ENCODE results near the gene TIMM22.

TIMM22 gene

DNA sequence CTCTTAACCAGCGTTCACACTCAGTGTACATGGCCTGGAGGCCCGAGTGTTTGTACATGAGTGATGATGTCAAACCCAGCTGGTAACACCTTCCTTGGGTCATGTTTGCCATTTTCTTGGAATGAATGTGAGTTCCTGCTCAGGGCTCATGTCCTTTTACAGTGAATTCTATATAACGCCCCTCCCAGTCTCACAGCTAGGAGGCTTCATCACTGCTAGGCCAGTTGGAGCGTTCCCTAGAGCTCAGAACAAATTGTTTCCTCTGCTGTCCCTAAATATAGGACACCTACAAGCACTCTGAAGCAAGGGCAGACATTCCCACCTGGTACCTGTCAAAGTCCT, 5.5 kb downstream of the TIMM22 start:
- DNase-seq (ENCODE audit: low read depth in 2 of 2): no peak

DNA sequence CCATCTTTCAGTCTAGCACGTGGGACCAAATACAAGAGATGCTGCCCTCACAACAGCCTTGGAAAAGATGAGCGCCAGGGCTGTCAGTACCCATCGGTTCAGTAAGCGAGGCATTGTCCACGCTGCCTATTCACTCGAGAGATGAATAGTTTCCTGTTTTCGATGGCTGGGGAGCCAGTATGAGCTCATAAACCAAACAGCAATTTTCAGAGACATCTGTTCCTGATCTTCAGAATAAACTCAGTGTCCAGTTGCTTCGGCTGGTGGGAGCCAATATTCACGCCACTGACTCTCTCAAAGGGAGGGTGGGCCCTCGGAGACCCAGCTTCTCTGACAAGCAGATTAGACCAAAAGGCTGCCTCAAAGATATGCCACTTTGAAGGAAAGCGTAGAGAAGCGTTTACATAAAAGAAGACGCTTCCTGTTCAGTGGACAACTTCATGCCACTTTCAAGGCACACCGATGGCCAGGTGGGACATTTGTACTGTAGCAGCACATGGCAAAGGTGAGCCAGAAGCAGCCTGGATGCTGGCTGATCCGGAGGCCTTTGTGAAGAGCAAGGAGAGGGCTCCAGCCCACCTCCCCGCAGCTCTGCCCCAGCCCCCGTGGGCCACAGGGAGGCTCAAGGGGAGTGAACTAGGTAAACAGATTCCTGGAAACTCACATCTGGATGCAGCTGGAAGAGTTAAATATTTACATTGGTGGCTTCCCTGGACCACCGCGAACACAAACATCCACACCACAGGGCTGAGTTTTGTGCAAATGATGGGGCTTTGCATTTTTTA, 6.0 kb downstream of the TIMM22 start:
- no peak for DNase-seq (ENCODE audit: low read depth in 2 of 2)

DNA sequence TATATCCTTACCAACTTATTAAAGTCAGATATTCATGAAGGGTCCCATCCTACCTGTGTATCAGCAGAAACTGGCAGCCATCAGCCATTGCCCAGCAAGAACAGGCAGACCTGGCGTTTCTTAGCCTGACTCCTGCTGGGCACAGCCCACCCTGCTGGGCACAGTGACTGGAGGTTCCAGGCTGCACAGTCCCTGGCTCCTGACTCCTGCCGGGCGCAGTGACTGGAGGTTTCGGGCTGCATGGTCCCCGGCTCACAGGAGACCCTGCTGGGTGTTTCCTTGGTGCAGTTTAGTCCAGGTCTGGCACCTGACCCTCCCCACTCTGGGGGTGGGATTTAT, 6.7 kb downstream of the TIMM22 start:
- DNase-seq (ENCODE audit: low read depth in 2 of 2): no peak

DNA sequence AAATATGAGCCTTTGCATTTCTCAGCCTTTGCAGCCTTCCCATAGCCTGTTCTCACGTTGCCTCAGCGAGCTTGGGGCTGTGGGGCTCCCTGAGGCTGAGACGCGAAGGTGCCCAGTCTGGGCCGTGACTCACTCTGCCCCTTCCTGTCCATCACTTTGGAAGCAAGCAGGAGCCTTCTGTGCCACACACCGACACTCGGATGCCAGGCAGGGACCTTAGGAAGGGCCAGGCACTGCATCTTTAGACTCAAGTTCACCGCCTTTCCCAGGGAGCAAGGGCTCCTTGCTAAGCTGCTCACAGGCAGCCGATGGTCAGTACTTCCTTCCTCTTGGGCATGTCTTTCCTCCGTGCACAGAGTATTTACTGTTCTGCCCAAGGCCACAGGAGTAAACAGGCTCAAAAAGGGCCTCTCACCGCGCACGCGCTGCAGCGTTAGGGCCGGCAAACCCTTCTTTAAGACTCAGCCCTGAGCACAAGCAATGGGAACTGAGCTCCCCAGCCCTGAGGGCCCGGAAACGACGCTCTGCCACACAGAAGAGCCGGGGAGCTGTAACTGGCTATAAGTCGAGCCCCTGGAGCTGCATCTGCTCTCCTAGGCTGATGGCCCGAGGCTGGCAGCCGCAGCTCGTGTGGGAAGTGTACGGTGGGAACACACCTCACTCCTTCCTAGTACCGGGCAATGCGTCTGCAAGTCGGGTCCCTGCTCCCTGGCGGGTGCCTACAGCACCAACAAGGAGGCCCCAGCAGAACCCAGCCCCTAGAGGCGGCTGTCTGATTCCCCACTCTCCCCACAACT, 7.2 kb downstream of the TIMM22 start:
- DNase-seq (ENCODE audit: low read depth in 2 of 2): no peak

DNA sequence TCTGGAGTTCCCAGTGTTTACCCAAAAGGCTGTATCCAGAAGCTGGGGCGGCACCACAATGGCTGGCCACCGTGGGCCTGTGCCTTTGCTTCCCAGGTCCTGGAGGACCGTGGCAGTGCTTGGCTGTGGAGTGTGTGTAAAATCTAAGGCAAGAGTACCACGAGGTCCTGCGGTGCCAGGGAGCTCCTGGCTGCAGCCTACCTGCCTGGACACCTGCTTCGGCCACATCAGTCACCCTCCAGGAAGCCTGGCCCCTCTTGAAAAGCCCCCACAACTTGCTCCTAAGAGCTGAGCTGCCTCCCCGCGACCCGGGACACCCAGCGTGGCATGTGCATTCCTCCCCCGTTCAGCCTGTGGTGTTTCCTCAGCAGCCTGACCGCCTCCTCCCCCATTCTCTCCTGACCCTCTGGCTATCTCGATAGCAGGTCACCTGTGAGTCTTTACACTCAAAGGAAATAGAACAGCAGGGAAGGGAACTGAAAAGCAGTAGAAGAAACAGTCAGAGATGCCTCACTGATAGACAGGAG, 7.9 kb downstream of the TIMM22 start:
- no peak for DNase-seq (ENCODE audit: low read depth in 2 of 2)

DNA sequence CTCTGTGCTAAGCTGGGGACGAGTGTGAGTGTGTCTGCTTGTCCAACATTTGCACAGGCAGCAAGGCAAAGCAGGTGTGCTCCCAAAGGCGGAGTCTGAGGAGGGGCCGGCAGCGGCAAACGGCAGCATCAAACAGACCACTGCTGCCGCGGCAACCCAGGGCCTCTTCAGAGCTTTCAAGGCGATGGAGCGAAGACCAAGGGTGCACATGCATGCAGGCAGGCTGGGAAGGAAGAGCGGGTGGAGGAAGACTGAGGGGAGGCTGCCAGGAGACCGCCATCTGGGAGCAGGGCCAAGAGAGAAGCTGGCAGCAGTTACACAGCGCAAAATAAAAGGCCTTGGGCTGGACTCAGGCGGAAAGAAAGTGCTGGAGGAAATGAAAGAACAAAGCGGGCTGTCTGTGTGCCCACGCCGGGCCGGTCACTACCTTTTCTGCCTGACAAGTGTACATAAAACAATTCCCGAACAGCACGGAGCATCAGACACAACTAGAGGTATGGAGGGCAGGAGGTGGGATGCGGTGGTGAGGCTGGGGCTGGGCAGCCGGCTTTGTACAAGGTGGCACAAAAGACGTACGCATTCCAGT, 8.5 kb downstream of the TIMM22 start:
- DNase-seq (ENCODE audit: low read depth in 2 of 2): no peak

DNA sequence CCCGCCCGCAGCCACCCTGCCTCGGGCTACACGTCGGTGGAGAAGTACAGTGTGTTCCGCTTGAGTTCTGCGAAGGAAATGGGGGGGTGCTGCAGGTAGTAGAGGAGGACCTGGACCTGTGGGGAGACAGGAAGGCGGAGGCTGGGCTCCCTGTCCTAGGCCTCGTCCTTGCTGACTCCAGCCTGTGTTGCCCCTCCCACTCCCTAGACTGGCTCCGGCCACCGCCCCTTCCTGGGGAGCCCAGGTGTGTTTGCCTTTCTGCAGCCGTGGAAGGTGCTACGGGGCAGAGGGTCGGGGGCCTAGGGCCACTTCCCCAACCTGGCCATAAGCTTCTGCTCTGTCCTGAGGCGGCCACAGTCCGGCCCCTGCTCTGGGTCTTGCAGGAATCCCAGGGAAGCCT, 9.1 kb downstream of the TIMM22 start:
- DNase-seq (ENCODE audit: low read depth in 2 of 2): no peak

DNA sequence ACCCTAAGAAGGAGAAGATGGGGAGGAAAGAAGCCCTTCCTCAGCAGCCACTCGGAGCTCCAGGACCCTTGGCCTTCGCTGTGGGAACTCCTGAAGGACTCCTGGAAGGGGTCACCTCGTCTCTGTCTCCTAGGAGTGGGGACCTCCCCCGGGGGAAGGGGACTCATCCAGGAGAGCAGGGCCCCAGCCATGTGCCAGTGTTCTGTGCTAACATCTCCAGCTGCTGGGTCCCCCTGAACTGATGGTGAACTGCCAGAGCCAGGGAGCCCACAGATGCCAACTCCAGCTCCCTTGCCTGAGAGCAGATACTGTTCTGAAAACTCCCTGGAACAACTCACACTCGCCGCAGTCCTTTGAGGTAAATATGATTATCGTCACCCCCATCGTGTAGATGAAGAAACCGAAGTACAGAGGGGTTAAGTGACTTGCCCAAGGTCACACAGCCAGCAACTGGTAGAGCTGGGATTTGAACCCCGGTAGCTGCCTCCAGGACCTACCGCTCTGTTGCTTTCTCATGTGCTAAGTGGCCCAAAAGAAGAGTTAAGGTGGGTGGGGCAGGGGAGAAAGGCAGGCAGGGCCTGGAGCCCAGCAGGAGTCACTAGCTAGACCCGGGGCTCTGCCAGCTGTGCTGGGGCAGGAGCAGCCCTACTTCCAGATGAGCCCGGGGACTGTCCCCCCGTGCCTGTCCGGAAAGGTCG, 10.5 kb downstream of the TIMM22 start:
- no peak for DNase-seq (ENCODE audit: low read depth in 2 of 2)

DNA sequence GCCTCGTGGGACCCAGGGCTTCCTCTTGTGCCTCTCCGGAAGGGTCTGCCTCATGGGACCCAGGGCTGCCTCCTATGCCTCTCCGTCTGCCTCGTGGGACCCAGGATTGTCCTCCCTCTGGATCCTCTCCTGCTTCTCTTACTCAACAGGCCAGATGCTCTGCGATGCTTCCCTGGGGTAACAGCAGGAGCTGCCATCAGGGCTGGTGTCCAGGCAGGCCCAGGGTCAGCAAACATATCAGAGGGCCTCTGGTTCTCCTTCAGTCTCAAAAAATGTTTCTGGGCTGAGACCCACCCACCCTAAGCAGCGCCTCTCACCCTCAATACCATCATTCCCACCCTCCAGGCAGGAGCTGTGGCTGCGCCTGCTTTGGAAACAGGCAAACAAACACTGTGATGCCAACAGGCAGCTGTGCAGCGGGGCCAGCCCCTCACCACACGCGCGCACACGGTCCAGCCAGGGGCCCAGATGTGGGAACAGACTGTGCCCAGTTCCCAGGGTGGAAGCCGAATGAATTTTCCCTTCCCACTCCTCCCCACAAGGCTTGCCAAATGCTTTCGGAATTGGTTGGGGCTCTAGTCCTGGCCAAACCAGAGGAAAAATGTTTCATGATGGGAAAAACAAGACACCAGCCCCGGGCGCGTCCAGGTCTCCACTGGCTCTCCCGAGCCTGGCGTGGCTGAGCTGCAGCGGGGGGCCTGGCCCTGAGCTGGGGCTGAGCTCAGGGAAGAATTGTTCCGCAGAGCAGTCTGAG, 11.3 kb downstream of the TIMM22 start:
- DNase-seq (ENCODE audit: low read depth in 2 of 2): no peak

DNA sequence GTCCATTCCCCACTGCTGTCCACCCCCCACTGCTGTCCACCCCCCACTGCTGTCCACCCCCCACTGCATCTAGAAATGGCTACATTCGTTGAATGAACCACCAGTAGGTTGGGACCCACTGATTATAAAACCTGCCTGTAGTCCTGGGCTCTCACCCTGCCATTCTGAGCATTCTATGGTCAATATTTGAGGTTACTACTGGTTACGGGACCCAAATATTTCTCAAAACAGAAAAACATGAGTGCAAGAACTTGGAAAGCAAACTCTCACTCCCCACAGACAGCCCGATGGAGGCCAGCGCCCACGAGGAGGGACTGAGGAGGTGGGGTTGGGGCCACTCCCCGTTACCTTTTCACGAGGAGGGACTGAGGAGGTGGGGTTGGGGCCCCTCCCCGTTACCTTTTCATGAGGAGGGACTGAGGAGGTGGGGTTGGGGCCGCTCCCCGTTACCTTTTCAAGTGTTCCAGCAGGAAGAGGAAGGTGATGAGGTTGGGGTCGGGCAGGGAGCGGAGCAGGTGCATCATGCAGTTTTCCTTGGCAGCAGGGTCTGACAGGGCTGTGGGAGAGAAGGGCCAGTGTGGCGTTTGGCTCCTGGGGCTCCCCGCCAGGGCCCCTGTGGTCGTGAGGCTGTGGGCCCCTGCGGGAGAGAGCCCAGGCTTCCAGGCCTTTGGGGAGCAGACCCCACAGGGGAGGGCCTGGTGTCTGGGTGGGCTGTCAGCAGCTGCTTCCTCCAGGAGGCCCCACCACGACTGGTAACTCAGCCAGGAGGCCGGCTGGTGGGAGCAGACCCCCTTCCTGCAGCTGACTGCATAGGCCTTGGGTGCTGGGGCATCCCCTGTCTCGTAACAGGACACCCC, 12.5 kb downstream of the TIMM22 start:
- DNase-seq (ENCODE audit: low read depth in 2 of 2): no peak

DNA sequence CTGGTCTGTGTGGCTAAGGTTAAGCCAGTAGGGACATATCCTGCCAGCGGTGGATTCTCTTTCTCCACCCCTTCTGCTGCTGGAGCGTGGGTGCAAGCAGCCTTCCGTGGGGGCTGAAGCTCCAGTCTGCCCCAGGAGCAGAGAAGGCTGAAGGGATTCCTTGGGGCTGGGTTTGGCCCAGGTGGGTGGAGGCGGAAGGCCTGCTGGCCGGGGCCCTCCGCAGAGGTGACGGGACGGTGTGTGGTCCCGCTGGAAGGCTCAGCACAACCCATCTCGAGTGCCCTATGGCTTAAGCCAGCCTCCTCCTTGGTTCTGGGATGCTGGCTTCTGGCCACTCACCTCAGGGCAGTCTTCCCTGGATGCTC, 13.1 kb downstream of the TIMM22 start:
- no peak for DNase-seq (ENCODE audit: low read depth in 2 of 2)

DNA sequence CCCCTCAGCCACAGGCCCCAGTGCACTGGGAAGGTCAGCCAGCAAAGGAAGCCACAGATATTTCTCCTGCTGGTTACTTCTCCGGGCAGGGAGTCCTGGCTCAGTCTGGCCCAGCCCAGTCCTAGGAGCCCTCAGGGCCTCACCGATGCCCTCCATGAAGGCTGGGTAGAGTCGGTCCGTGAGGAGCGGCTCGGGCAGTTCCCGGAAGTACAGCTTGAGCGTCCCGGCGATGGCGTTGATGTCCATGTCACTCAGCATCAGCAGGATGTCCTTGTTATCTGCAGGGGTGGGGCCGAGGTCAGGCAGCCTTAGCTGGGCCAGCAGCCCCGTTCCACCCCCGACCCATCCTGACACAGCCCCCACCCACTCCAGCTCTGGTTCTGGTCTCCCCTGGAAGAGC, 13.7 kb downstream of the TIMM22 start:
- DNase-seq (ENCODE audit: low read depth in 2 of 2): no peak

DNA sequence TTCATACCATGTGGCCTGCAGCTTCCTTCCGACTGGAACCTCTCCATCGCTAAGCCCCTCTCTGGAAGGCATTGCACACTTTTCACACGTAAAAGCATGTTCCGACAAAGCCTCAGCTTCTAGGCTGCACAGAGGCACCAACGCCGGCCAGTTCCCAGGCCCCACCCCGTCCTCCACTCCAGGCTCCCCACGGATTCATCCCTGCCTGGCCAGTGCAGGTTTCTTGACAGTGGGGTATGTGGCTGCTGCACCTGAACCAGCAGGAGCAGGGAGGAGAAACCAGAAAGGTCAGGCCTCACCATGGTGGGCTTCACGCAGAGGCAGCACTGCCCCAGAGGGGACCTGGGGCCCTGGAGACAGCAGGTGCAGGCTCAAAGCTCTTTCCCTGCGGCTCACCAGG, 14.2 kb downstream of the TIMM22 start:
- no peak for DNase-seq (ENCODE audit: low read depth in 2 of 2)

DNA sequence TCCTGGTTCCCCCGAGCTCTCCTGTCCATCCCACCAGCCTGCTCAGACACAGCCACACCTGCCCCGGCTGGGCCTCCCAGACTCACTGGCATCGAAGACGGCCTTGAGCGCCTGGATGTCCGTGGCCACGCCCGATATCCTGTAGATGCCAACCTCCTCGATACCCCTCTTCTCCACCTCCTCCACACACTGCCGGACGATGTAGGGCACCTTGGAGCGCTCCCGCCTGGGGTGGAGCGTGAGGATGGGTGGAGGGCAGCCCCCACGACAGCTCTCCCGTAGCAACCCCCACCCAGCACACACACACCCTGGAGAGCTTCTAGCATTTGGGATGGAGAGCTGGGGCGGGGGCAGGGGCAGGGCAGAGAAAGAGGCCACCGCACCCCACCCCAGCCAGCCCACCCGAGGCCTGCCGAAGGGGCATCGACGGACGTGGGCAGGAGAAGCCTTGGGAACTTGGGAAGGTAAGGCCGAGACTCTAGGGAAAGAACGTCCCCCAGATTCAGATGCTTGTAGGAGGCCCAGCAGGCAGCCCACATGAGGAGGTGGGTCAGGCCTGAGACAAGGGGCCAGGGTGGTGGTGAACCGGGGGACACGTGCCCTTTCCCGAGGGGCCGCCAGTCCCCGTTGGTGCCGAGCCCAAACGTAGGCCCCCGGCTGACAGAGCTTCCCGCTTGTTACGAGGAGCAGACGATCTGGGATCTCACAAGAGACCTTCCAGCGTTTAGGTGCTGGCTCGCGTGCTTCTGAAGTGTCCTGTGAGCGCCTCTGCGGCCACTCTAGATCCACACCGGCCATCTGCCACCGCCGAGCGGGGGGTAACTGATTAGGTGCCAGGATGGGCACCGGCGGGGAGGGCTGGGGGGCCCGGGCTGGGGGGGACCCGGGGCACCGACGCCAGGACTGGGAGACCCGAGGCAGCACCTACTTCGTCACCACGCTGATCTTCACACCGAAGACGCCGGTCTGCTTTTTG, 15.1 kb downstream of the TIMM22 start:
- DNase-seq (ENCODE audit: low read depth in 2 of 2): no peak

DNA sequence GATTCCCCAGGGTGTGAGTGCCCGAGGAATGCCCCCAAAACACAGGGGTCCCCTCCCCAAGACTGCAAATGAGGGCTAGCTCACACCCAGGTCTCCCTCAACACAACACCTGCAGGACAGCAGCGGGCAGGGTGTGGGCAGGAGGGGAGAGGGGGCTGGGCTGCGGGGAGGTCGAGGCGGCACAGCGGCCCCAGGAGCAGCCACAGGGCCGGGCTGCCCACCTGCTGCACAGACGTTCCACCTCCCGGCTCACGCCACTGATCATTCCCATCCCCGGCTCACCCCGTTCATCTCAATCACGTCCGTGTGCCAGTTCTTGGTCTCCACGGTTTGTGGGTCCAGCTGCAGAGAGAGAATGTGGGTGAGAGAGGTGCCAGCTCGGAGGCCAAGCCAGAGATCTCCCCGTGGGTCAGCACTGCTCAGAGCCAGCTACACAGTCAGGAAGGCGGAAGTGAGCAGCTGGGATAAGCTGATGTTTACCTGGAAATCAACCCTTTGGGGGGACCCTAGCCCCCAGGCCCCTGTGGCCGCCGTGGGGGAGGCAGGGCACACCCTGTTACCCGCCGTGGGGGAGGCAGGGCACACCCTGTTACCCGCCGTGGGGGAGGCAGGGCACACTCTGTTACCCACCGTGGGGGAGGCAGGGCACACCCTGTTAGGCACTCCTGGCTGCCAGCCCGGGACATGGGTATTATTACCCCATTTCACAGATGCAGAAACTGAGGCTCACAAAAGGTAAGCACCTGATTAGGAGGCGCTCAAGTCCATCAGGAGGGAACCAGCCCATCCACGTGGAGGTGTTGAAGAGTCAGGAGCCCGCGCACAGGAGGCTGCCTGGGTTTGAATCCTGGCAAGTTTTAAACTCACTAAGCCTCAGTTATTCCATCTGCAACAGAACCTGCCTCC, 16.1 kb downstream of the TIMM22 start:
- no peak for DNase-seq (ENCODE audit: low read depth in 2 of 2)

DNA sequence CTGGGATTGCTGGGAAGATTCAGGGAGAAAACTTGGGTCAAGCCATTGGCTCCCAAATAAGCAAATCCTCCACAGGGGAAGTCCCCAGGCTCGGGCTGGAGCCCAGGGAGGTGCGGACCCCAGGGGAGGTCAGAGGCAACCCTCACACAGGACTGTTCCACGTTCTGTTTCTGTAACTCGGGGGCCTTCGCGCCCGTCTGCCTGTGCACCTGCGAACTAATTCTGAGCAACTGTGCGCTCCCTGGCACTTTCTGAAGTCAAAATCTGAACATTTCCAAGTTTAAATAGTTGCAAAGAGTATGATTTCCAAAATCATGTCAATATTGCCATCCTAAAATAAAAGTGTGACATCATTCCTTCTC, 16.8 kb downstream of the TIMM22 start:
- DNase-seq (ENCODE audit: low read depth in 2 of 2): no peak

DNA sequence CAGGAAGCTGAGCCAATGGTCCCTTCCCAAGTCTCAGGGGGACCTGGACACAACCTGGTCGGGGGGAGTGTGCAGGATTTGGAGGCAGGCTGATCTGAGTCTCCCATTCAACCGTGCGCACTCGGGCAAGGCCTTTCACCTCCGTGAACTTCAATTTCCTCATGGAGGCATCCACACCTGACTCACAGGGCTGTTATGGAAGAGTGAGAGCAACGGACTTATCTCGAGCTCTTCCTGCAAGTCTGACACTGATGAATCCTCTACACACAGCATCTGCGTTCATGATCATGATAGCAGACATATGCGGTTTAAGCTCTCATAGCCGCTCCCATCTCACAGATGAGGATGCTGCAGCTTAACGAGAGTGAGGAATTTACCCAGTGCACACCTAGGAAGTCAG, 21.6 kb downstream of the TIMM22 start:
- DNase-seq (ENCODE audit: low read depth in 2 of 2): no peak

DNA sequence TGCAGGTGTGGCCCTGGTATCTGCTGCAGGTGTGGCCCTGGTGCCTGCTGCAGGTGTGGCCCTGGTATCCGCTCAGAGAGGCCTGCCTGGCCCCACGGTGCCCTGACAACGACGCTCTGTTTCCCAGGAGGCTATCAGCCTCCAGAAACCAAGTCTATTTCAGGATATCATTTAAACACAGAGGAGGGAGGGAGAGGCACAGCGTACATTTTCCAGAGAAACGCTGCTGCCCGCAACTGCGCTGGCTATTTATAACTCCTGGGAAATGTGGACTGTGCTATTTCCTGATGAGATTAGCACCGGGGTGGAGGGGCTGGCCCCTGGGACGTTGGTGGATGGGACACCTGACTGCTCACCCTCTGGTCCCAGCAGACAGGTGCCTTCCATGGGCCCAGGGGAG, 22.5 kb downstream of the TIMM22 start:
- DNase-seq (ENCODE audit: low read depth in 2 of 2): no peak

DNA sequence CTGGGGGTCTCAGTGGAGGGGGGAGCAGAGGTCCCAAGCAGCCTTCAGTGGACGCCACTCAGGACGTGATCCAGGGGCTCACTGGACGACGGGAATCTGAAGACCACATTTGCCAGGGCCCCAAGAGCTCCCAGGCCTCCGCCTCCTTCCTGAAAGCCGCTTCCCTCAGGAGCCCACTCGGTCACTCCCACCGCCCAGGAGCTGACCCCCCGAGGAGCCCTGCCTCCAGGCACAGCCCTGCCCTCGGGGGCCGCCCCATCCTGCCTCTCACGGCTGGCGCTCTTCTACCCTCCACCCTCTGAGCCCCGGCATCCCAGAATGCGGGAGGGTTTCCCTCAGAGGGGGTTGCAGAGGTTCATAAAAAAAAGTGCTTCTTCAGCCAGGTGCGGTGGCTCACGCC, 24.2 kb downstream of the TIMM22 start:
- DNase-seq (ENCODE audit: low read depth in 2 of 2): no peak

Measured in stimulated activated CD8-positive, alpha-beta memory T cell treated with anti-CD3 and anti-CD28 coated beads, Interleukin-7, amount 100 ng/mL, for 4 hours (primary cell).